GM23338 (cell line): ENCODE data around the gene GALNT13. TPM values are rescaled to one million over a fixed set of nuclear protein-coding genes. Genes with fewer than 3 reads are reported as not detected.
A peak's percentile ranks its signal among the peaks of the same experiment; 100 is the strongest.

ENCODE experiments used
- ATAC-seq: fragments of 200-7000 bp; cut with Tn5 transposase; 3 replicates; pipeline ENCODE4 v1.9.1; 2020
- DNase-seq: peaks from one replicate; pipeline ENCODE4 v3.0.0-alpha.2; 2015; ENCODE audit warnings: low spot score
- H2AFZ ChIP-seq: fragments of 200-600 bp; sonication (generic); 2 replicates; pipeline ENCODE4 v1.8.0; 2016; ENCODE audit warnings: antibody characterized with exemption, mild to moderate bottlenecking, moderate library complexity
- H3F3A ChIP-seq: fragments of 200-600 bp; sonication (generic); replicated peaks from 2 replicates; pipeline ENCODE4 v1.8.0; 2017; ENCODE audit warnings: antibody characterized with exemption, mixed run types, low read depth
- H3K27ac ChIP-seq: fragments of 200-600 bp; sonication (generic); 2 replicates; pipeline ENCODE4 v1.6.1; 2016; ENCODE audit warnings: low read depth
- H3K27me3 ChIP-seq: fragments of 200-600 bp; sonication (generic); 2 replicates; pipeline ENCODE4 v1.8.0; 2016; ENCODE audit warnings: mild to moderate bottlenecking, mixed run types, moderate library complexity; ENCODE audit not compliant: insufficient read depth
- H3K36me3 ChIP-seq: fragments of 200-600 bp; sonication (generic); 2 replicates; pipeline ENCODE4 v1.8.0; 2016; ENCODE audit warnings: mild to moderate bottlenecking; ENCODE audit not compliant: insufficient read depth
- H3K4me1 ChIP-seq: fragments of 200-600 bp; sonication (generic); 2 replicates; pipeline ENCODE4 v1.8.0; 2016; ENCODE audit warnings: mild to moderate bottlenecking, moderate library complexity; ENCODE audit not compliant: insufficient read depth
- H3K4me2 ChIP-seq: fragments of 200-600 bp; sonication (generic); 2 replicates; pipeline ENCODE4 v1.7.1; 2017; ENCODE audit warnings: mixed run types
- H3K4me3 ChIP-seq: fragments of 200-600 bp; sonication (generic); 2 replicates; pipeline ENCODE4 v1.6.1; 2016; ENCODE audit warnings: mixed run types
- H3K79me2 ChIP-seq: fragments of 200-600 bp; sonication (generic); replicated peaks from 2 replicates; pipeline ENCODE4 v1.8.0; 2017; ENCODE audit warnings: mild to moderate bottlenecking; ENCODE audit not compliant: insufficient read depth
- H3K9me2 ChIP-seq: fragments of 200-600 bp; sonication (generic); 2 replicates; pipeline ENCODE4 v1.8.0; 2017; ENCODE audit not compliant: insufficient read depth
- H4K20me1 ChIP-seq: fragments of 200-600 bp; sonication (generic); replicated peaks from 2 replicates; pipeline ENCODE4 v1.8.0; 2017; ENCODE audit warnings: mild to moderate bottlenecking; ENCODE audit not compliant: insufficient read depth
- H3K27ac Mint-ChIP-seq: 2 replicates; pipeline ENCODE4 v1.8.0; 2020; ENCODE audit warnings: inconsistent platforms, mild to moderate bottlenecking, moderate library complexity, mixed read lengths
- H3K27me3 Mint-ChIP-seq: 3 replicates; pipeline ENCODE4 v1.8.0; 2022; ENCODE audit warnings: low read depth, mild to moderate bottlenecking, moderate library complexity, mixed read lengths, inconsistent platforms; ENCODE audit not compliant: insufficient read depth, poor library complexity
- H3K36me3 Mint-ChIP-seq: 3 replicates; pipeline ENCODE4 v1.8.0; 2021; ENCODE audit warnings: low read depth, mild to moderate bottlenecking, inconsistent platforms, moderate library complexity, mixed read lengths
- H3K4me1 Mint-ChIP-seq: 3 replicates; pipeline ENCODE4 v1.8.0; 2020; ENCODE audit warnings: mild to moderate bottlenecking, inconsistent platforms, mixed read lengths
- H3K4me3 Mint-ChIP-seq: 3 replicates; pipeline ENCODE4 v1.8.0; 2021; ENCODE audit warnings: moderate library complexity, mild to moderate bottlenecking, inconsistent platforms, mixed read lengths
- H3K9me3 Mint-ChIP-seq: 3 replicates; pipeline ENCODE4 v1.8.0; 2020; ENCODE audit warnings: moderate library complexity, mild to moderate bottlenecking, inconsistent platforms, mixed read lengths
- CREB1 ChIP-seq: fragments of 250-450 bp; sonication (Bioruptor Pico); IDR thresholded peaks from 2 replicates; pipeline ENCODE4 v1.5.0; 2020; ENCODE audit warnings: low read depth, mild to moderate bottlenecking, moderate library complexity
- NANOG ChIP-seq: IDR thresholded peaks from 2 replicates; pipeline ENCODE4 v1.6.1; 2016; ENCODE audit warnings: antibody characterized with exemption, borderline replicate concordance
- POLR2AphosphoS5 ChIP-seq: IDR thresholded peaks from 2 replicates; pipeline ENCODE4 v1.6.1; 2016; ENCODE audit warnings: antibody characterized with exemption, low read depth
- ZNF331 ChIP-seq: fragments of 250-450 bp; sonication (Bioruptor Pico); IDR thresholded peaks from 2 replicates; pipeline ENCODE4 v1.5.0; 2020; ENCODE audit warnings: low read depth, mild to moderate bottlenecking, moderate library complexity
- polyA plus RNA-seq: library from polyadenylated mRNA; unstranded; fragments of >200 nt; fragmentation: Nextera tagmentation; extraction: Ambion mirVana; gene quantifications from 2 replicates; pipeline ENCODE4 v1.2.1, GENCODE V29; 2016
- total RNA-seq: library from RNA; depleted of rRNA; stranded (reverse); fragments of >200 nt; shearing (Covaris generic); gene quantifications from 2 replicates; pipeline ENCODE4 v1.2.3, GENCODE V29; 2014
- TF ChIP-seq, protein P1 (sequence below), 2 experiments: fragments of 200-600 bp in 1 of 2; sonication (generic) in 1 of 2; conservative IDR thresholded peaks; 2 replicates each; pipeline versions ENCODE4 v1.5.1 to v1.6.1; 2016 to 2017; ENCODE audit warnings: antibody characterized with exemption in 2 of 2, low read depth in 2 of 2, mild to moderate bottlenecking in 2 of 2, moderate library complexity in 1 of 2
- TF ChIP-seq, protein P2 (sequence below): IDR thresholded peaks from one replicate; pipeline ENCODE4 v1.6.1; 2018; ENCODE audit warnings: antibody characterized with exemption; ENCODE audit not compliant: unreplicated experiment

Gene GALNT13
- total and polyA plus RNA-seq, 2 experiments from 2014 or later, result 3.5 to 5.2 TPM

DNA sequence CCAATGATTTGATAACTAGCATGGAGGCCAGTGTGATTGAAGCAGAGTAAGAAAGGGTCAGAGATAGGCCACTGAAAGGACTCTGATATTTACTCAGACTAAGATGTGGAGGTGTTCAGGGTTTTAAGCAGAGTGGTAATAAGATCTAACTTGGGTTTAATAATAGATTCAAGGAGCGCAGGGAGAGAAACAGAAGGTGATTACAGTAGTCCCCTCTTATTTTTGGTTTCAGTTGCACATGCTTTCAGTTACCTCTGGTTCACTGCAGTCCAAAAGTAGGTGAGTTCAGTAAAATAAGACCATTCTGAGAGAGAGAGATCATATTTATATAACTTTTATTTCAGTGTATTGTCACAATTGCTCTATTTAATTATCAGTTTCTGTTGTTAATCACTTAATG lies 13.5 kb upstream of the GALNT13 start:
- Histone ChIP-seq H3K4me2 (no peak overlapping the region), H3K27ac (no peak overlapping the region), H3K36me3 (no peaks in the 10 kb centered on the region), H4K20me1 (no peaks in the 10 kb centered on the region), H3K9me2 (no peaks in the 10 kb centered on the region), H3K27me3 (no peaks in the 10 kb centered on the region), H2AFZ (no peak overlapping the region), H3F3A (no peaks in the 10 kb centered on the region), H3K79me2 (no peaks in the 10 kb centered on the region), H3K4me1 (no peaks in the 10 kb centered on the region), H3K4me3 (no peak overlapping the region)
- no peaks in the 10 kb centered on the region for H3K27me3 Mint-ChIP-seq
- no peaks in the 10 kb centered on the region for H3K9me3 Mint-ChIP-seq
- H3K4me1 Mint-ChIP-seq, result no peaks in the 10 kb centered on the region
- no peak for ATAC-seq
- no peak overlapping the region for H3K27ac Mint-ChIP-seq
- no peak overlapping the region for H3K4me3 Mint-ChIP-seq
- no peaks in the 10 kb centered on the region for H3K36me3 Mint-ChIP-seq
- DNase-seq, result no peak
- TF ChIP-seq POLR2AphosphoS5, result no peak

DNA sequence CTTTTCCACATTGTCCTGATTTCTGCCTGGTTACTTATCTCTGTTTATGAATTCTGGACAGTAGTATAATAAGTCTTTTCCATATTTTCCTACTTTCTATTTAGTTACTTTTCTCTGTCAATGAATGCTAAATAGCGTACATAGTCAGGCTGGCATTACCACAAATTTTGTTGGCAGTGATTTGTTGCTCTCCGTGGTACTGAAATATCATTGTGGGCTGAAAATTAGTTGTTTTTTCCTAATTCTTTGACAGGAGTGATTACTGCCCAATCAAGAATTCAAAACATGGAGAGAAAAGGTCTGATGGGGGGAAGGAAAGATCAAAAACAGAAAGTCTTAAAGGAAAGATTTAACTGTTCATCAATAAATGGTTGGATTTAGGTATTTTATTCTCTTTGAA lies 7.7 kb upstream of the GALNT13 start:
- Histone ChIP-seq H3K79me2 (no peaks in the 10 kb centered on the region), H2AFZ (no peak overlapping the region), H3K4me3 (no peak overlapping the region), H3F3A (no peaks in the 10 kb centered on the region), H3K9me2 (no peaks in the 10 kb centered on the region), H3K4me1 (no peaks in the 10 kb centered on the region), H3K4me2 (no peak overlapping the region), H3K27ac (no peak overlapping the region), H4K20me1 (no peaks in the 10 kb centered on the region), H3K36me3 (no peaks in the 10 kb centered on the region), H3K27me3 (no peaks in the 10 kb centered on the region)
- H3K4me1 Mint-ChIP-seq, result no peaks in the 10 kb centered on the region
- ATAC-seq (no peak), DNase-seq (peak; percentile 2)
- H3K27me3 Mint-ChIP-seq, result no peaks in the 10 kb centered on the region
- TF ChIP-seq ZNF331 (CRISPR knock-in tag) (no peak), NANOG (no peak), CREB1 (no peak)
- TF ChIP-seq, protein P1, sequence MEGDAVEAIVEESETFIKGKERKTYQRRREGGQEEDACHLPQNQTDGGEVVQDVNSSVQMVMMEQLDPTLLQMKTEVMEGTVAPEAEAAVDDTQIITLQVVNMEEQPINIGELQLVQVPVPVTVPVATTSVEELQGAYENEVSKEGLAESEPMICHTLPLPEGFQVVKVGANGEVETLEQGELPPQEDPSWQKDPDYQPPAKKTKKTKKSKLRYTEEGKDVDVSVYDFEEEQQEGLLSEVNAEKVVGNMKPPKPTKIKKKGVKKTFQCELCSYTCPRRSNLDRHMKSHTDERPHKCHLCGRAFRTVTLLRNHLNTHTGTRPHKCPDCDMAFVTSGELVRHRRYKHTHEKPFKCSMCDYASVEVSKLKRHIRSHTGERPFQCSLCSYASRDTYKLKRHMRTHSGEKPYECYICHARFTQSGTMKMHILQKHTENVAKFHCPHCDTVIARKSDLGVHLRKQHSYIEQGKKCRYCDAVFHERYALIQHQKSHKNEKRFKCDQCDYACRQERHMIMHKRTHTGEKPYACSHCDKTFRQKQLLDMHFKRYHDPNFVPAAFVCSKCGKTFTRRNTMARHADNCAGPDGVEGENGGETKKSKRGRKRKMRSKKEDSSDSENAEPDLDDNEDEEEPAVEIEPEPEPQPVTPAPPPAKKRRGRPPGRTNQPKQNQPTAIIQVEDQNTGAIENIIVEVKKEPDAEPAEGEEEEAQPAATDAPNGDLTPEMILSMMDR (conservative IDR thresholded peaks at IDR 0.05; ENCODE audit: low read depth in 2 of 2), result no peak
- TF ChIP-seq, protein P2, sequence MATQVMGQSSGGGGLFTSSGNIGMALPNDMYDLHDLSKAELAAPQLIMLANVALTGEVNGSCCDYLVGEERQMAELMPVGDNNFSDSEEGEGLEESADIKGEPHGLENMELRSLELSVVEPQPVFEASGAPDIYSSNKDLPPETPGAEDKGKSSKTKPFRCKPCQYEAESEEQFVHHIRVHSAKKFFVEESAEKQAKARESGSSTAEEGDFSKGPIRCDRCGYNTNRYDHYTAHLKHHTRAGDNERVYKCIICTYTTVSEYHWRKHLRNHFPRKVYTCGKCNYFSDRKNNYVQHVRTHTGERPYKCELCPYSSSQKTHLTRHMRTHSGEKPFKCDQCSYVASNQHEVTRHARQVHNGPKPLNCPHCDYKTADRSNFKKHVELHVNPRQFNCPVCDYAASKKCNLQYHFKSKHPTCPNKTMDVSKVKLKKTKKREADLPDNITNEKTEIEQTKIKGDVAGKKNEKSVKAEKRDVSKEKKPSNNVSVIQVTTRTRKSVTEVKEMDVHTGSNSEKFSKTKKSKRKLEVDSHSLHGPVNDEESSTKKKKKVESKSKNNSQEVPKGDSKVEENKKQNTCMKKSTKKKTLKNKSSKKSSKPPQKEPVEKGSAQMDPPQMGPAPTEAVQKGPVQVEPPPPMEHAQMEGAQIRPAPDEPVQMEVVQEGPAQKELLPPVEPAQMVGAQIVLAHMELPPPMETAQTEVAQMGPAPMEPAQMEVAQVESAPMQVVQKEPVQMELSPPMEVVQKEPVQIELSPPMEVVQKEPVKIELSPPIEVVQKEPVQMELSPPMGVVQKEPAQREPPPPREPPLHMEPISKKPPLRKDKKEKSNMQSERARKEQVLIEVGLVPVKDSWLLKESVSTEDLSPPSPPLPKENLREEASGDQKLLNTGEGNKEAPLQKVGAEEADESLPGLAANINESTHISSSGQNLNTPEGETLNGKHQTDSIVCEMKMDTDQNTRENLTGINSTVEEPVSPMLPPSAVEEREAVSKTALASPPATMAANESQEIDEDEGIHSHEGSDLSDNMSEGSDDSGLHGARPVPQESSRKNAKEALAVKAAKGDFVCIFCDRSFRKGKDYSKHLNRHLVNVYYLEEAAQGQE, result peak; percentile 72
- no peaks in the 10 kb centered on the region for H3K36me3 Mint-ChIP-seq
- no peaks in the 10 kb centered on the region; the same call in 2 of the 3 replicates for H3K9me3 Mint-ChIP-seq
- H3K4me3 Mint-ChIP-seq, result no peak overlapping the region
- no peak overlapping the region for H3K27ac Mint-ChIP-seq
